ENCODE data around the gene PRRC1. TPM values are rescaled to one million over a fixed set of nuclear protein-coding genes. Genes with fewer than 3 reads are reported as not detected.

Gene PRRC1
- total and polyA plus RNA-seq, 2 experiments from 2014 or later = 64.7 to 70.7 TPM

- DNase-seq (ENCODE audit: low spot score) (no peak), ATAC-seq (no peak)
- H3K4me1 Mint-ChIP-seq = peaks cover 18% of the 10 kb centered on the region
- H3F3A ChIP-seq (replicated peaks; ENCODE audit: low read depth) = no peaks in the 10 kb centered on the region
- no peaks in the 10 kb centered on the region for H3K79me2 ChIP-seq (replicated peaks; ENCODE audit: insufficient read depth)
- H3K9me3 Mint-ChIP-seq = no peaks in the 10 kb centered on the region; the same call in 2 of the 3 replicates
- no peaks in the 10 kb centered on the region for H3K36me3 Mint-ChIP-seq (ENCODE audit: low read depth)
- peaks cover 18% of the 10 kb centered on the region for H3K4me1 ChIP-seq (ENCODE audit: insufficient read depth)
- H3K36me3 ChIP-seq (ENCODE audit: insufficient read depth) = no peaks in the 10 kb centered on the region
- H3K4me3 ChIP-seq = no peak overlapping the region
- H3K4me2 ChIP-seq = no peak overlapping the region
- no peak for TF ChIP-seq JUNB (IDR thresholded peaks at IDR 0.05; ENCODE audit: unreplicated experiment)
- no peak for TF ChIP-seq NANOG (IDR thresholded peaks at IDR 0.05; ENCODE audit: borderline replicate concordance)
- no peak for TF ChIP-seq ZNF114 (CRISPR knock-in tag; IDR thresholded peaks at IDR 0.05)
- no peak for TF ChIP-seq EZH2 (IDR thresholded peaks at IDR 0.05; ENCODE audit: low read depth, unreplicated experiment)
- TF ChIP-seq POLR2AphosphoS5 (IDR thresholded peaks at IDR 0.05; ENCODE audit: low read depth) = no peak
- TF ChIP-seq CREB1 (CRISPR knock-in tag; IDR thresholded peaks at IDR 0.05; ENCODE audit: low read depth) = no peak
- TF ChIP-seq STAT1 (IDR thresholded peaks at IDR 0.05; ENCODE audit: unreplicated experiment) = no peak
- no peaks in the 10 kb centered on the region for H4K20me1 ChIP-seq (replicated peaks; ENCODE audit: insufficient read depth)
- peaks cover 2% of the 10 kb centered on the region for H3K27me3 Mint-ChIP-seq (ENCODE audit: insufficient read depth, low read depth, poor library complexity)
- H3K27ac Mint-ChIP-seq = no peak overlapping the region
- no peak overlapping the region for H3K4me3 Mint-ChIP-seq
- 0 out of 2 replicates have a peak overlapping the region, but pooled peaks have one; percentile 49 for H2AFZ ChIP-seq
- no peaks in the 10 kb centered on the region for H3K27me3 ChIP-seq (ENCODE audit: insufficient read depth)
- no peaks in the 10 kb centered on the region for H3K9me2 ChIP-seq (ENCODE audit: insufficient read depth)
- no peak overlapping the region for H3K27ac ChIP-seq (ENCODE audit: low read depth)
These were observed 66.4 kb downstream of the PRRC1 start for GRCh38 chr5:127583866-127584265.

GRCh38 chr5:127585661-127586060 lies 68.2 kb downstream of the PRRC1 start:
- H3K4me3 Mint-ChIP-seq = 0 out of 3 replicates have a peak overlapping the region, but pooled peaks have one; percentile 20
- H3K27me3 Mint-ChIP-seq (ENCODE audit: insufficient read depth, low read depth, poor library complexity) = peaks cover 2% of the 10 kb centered on the region
- H3F3A ChIP-seq (replicated peaks; ENCODE audit: low read depth) = no peaks in the 10 kb centered on the region
- DNase-seq (ENCODE audit: low spot score) = no peak
- no peaks in the 10 kb centered on the region for H3K27me3 ChIP-seq (ENCODE audit: insufficient read depth)
- no peaks in the 10 kb centered on the region for H3K79me2 ChIP-seq (replicated peaks; ENCODE audit: insufficient read depth)
- peak overlapping the region; percentile 37 for H3K4me2 ChIP-seq
- H3K27ac ChIP-seq (ENCODE audit: low read depth) = no peak overlapping the region
- no peak for TF ChIP-seq EZH2 (IDR thresholded peaks at IDR 0.05; ENCODE audit: low read depth, unreplicated experiment)
- no peak for TF ChIP-seq ZNF114 (CRISPR knock-in tag; IDR thresholded peaks at IDR 0.05)
- TF ChIP-seq CREB1 (CRISPR knock-in tag; IDR thresholded peaks at IDR 0.05; ENCODE audit: low read depth) = no peak
- TF ChIP-seq NANOG (IDR thresholded peaks at IDR 0.05; ENCODE audit: borderline replicate concordance) = no peak
- TF ChIP-seq ZNF331 (CRISPR knock-in tag; IDR thresholded peaks at IDR 0.05; ENCODE audit: low read depth) = no peak
- H3K27ac Mint-ChIP-seq = peak overlapping the region; percentile 92
- no peaks in the 10 kb centered on the region for H3K36me3 ChIP-seq (ENCODE audit: insufficient read depth)
- no peaks in the 10 kb centered on the region for H3K9me2 ChIP-seq (ENCODE audit: insufficient read depth)
- no peak overlapping the region for H3K4me3 ChIP-seq
- peak overlapping the region; percentile 48 for H2AFZ ChIP-seq
- H3K9me3 Mint-ChIP-seq = no peaks in the 10 kb centered on the region; the same call in 2 of the 3 replicates
- H3K4me1 ChIP-seq (ENCODE audit: insufficient read depth) = peaks cover 31% of the 10 kb centered on the region
- no peaks in the 10 kb centered on the region for H4K20me1 ChIP-seq (replicated peaks; ENCODE audit: insufficient read depth)
- ATAC-seq = no peak
- H3K4me1 Mint-ChIP-seq = peaks cover 34% of the 10 kb centered on the region
- H3K36me3 Mint-ChIP-seq (ENCODE audit: low read depth) = no peaks in the 10 kb centered on the region

- Histone ChIP-seq H3F3A (replicated peaks; ENCODE audit: low read depth) (no peaks in the 10 kb centered on the region), H4K20me1 (replicated peaks; ENCODE audit: insufficient read depth) (no peaks in the 10 kb centered on the region), H3K36me3 (ENCODE audit: insufficient read depth) (no peaks in the 10 kb centered on the region), H3K9me2 (ENCODE audit: insufficient read depth) (no peaks in the 10 kb centered on the region), H2AFZ (peak overlapping the region; percentile 48), H3K27me3 (ENCODE audit: insufficient read depth) (no peaks in the 10 kb centered on the region), H3K4me3 (no peak overlapping the region), H3K79me2 (replicated peaks; ENCODE audit: insufficient read depth) (no peaks in the 10 kb centered on the region), H3K4me1 (ENCODE audit: insufficient read depth) (peaks cover 33% of the 10 kb centered on the region), H3K4me2 (peak overlapping the region; percentile 37), H3K27ac (ENCODE audit: low read depth) (no peak overlapping the region)
- Mint-ChIP-seq H3K4me1 (peaks cover 35% of the 10 kb centered on the region), H3K36me3 (ENCODE audit: low read depth) (no peaks in the 10 kb centered on the region), H3K9me3 (no peaks in the 10 kb centered on the region; the same call in 2 of the 3 replicates), H3K27ac (0 out of 2 replicates have a peak overlapping the region, but pooled peaks have one; percentile 1), H3K27me3 (ENCODE audit: insufficient read depth, low read depth, poor library complexity) (peaks cover 2% of the 10 kb centered on the region), H3K4me3 (no peak overlapping the region)
- DNase-seq (ENCODE audit: low spot score) (no peak), ATAC-seq (no peak)
- TF ChIP-seq POLR2AphosphoS5 (IDR thresholded peaks at IDR 0.05; ENCODE audit: low read depth) = no peak
- no peak for TF ChIP-seq ZNF462 (CRISPR knock-in tag; IDR thresholded peaks at IDR 0.05)
These were observed 68.8 kb downstream of the PRRC1 start for GRCh38 chr5:127586066-127586770.
